ENCODE data around the gene FSIP1.

FSIP1 gene

DNA sequence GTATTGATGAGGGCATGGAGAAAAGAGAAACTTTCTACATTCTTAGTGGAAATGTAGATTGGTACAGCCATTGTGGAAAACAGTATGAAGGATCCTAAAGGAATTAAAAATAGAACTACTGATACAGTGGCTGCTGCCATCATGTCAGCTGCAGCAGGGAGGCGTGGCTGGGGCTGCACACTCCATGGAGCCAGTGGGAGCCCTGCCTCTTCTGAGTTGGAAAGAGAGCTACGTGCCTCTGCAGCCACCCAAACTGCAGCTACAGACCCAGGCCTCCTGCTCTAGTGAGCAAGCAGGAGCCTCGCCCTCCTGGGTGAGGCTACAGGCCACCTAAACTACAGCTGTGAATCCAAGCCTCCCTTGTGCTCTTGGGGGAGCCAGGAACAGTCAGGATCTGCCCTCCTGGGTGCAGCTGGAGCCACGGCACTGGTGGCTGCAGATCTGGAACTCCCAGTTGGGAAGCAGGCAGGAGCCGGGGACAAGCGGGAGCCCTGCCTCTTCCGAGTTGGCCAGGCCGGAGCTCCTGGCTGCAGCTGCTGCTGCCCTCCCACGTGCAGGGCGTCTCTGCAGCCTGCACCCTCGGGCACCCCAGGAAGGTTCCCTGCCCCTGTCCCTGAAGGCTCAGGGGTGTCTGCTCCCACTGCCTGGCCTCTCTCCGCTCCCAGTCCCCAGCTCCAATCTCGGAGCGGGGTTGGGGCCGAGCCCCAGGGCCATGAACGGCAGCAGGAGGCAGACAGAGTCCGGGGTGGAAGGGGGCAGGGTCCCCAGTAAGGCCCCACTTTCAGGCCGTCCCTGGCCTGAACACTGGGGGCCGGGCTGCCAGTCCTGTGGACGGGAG is 137.3 kb downstream of the FSIP1 start:
- DNase-seq (ENCODE audit: low spot score): no peak

DNA sequence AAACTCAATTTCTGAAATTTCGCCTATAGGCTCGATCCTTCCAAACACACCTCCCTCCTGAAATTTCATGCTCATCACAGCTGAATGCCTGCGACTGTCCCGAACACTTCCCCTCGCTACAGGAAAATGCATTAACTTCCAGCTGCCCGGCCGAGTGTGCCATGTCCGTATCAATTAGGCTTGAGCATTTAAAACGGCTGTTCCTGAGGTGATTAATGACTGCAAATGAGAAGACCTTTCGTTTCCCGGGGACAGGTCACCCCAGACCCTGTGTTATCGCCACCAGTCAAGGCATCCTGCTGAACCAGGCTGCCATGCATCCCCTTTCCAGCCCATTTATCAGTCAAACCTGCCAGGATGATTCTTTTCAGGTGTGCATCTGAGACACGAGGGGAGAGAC is 138.5 kb downstream of the FSIP1 start:
- DNase-seq (ENCODE audit: low spot score): no peak

DNA sequence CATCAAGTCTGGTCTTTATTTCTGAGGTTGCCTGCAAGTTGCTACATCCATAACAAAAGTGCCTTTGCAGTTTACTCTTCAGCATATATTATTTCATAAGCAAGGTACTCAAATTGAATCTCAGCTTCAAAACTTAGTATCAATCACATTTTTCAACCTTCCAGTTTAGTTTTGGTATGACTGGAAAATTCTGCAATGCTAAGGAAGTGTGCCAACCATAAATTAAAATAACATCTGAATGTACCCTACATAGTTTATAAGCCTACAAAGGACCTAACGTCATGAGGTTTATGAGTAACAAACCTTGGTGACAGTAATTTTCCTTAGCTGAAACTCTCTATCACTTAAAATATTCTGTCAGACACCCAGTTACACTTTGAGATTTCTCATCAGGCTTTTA is 138.9 kb downstream of the FSIP1 start:
- DNase-seq (ENCODE audit: low spot score): no peak

DNA sequence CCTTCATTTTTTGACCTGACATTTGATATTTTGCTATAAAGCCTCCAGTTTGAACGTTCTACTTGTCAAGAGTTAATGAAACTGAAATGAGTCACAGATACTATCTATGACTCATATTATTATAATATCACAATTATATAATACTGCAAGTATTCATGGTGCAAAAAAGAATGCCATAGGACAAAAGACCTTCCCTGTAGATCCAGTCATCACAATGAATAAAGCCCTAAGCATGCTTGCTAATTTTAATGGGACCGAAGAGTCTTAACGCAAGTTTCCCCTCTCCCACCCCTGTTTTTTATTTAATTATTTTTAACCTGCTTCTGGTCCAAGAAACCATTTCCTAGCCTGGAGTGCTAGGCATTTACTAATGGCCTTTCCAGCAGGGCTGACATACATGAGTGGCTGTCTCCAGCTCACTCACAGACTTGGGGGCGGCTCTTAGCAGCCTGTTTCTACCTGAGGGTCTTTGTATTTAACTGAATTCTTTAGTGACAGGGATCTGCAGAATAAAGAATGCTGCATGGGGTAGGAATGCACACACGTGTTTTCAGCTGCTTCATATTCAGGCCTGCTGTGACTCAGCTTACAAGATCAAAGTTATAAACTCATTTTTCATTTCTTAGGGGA is 140.5 kb downstream of the FSIP1 start:
- DNase-seq (ENCODE audit: low spot score): no peak

DNA sequence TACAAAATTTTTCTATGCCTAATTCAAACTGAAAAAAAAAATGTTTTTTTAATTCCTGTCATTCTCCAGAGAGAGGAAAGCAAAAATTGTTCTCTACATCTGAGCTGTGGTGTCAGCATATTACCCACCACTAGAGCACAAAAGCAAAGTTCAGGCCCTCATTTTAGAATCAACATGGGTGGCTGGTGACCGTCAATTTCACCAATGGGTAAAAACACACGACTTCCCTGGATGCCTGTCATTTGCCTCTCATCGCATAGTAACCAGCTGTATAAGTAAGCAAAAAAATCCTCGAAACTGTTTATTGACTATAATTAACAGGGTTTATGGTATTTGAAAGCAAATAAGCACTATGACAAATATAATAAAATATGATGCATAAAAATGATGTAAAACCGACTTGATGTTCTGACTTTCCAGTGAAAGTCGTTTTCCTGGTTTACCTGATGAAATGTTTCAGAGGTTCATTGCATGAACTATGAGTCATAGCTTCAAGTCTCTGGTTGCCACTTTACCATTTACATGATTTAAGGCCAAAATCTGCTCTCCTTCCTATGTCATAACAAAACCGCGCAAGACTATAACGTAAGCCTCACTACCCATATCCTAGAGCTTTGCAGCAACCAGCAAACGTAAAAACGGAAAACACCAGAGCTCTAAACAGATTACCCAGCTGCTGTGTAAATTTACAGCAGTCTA is 141.3 kb downstream of the FSIP1 start:
- DNase-seq (ENCODE audit: low spot score): no peak

DNA sequence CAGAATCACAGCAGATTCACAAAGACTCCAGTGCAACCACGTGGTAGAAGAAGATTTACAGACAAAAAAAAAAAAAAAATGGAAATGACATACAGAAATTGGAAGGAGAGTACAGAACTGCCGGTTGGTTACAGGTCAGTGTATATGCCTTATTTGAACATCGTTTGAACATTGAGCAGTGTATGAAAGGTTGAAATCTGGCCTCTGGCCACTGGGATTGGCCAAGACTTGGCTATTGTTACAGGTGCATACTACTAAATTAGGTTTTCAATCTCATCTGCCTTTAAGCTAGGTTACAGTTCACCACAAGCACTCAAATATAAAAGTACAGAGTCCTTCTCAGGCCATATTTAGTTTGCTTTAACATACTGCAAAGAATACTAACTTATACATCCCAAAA is 142.0 kb downstream of the FSIP1 start:
- no peak for DNase-seq (ENCODE audit: low spot score)

DNA sequence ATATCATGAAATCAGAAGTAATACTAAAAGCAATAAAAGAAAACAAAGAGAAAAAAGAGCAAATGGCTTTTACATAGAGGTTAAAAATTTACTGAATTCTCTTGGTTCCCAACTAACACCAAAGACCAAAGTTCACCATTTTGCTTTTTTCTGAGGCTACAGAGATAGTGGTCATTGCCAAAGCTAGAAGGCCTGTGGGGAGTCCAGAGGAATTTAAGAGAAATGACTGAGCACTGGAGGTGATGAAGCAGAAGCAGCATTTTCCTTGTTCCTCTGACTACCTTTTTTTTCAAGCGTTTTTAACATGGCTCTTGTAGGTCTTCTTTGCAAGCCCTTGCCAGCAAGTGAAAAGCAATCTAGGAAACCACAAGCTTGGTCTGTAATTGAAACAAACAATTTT is 143.6 kb downstream of the FSIP1 start:
- DNase-seq (ENCODE audit: low spot score): no peak

DNA sequence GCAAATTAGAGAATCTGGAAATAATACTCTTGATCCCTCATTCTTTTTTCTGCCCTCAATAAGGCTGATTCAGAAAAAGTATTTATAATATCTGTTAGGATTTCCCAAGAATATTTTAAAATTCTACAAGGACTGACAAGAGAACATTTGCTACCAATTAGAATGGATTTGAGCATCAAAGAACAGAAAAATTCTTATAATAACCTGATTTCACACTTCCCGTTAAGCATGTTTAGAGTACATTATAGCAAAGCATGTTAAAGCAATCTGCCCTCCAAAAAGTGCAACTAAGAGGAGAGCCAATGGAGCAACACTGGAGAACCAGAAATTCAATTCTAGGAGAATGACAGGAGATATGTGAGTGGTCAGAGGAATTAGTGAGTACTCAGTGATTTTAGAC is 144.6 kb downstream of the FSIP1 start:
- DNase-seq (ENCODE audit: low spot score): no peak

DNA sequence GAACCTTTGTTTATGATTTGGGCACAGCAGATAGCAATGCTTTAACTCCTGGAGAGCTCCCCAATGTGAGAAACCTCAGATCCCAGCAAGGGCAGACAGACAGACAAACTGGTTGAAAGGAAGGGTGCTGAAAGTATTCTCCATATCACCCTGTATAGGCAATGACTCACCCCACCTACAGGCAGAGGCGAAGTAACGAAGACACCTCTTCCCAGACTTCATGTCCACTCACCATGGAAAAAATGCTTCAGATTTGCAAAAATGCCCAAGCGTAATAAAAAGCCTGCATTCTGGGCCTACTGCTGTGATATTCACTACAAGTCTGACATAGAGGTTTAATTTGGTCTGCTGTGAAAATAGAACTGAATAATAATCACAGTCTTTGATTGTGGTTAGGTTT is 151.3 kb downstream of the FSIP1 start:
- DNase-seq (ENCODE audit: low spot score): no peak

DNA sequence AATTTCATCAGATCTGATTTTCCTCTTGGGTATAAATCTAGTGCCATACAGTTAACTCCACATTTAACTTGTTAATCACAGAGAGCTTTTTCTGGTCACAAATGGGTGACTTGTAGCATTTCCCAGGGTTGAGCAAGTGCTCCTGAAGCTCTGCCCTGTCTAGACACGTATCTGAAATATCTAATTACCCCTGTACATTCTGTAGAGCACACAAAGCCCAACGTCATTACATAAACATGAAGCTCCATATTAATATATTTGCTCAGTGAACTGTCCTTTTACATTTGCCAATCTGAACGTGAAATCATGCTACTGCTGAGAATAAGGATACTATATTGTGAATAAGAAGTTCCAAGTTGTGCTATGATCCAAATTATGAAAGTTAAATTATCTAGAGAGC is 152.7 kb downstream of the FSIP1 start:
- DNase-seq (ENCODE audit: low spot score): no peak

DNA sequence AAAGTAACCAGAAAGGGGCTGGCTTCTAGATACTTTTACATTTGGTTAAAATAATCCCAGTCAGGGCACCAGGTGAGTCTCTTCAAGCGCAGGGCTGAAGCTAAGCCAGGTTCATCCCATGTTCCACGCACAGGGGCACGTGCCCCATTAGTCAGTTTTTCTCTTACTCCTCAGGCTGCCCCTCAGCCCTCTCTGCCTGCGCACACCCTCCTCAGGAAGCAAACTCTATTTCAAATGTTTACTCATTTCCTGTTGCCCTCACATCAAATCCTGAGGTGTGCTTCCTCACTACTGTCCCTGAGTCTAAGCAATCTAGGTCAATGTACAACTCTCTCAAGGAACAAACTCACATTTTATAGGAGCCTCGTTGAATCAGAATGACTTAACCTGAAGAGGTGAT is 153.3 kb downstream of the FSIP1 start:
- no peak for DNase-seq (ENCODE audit: low spot score)

DNA sequence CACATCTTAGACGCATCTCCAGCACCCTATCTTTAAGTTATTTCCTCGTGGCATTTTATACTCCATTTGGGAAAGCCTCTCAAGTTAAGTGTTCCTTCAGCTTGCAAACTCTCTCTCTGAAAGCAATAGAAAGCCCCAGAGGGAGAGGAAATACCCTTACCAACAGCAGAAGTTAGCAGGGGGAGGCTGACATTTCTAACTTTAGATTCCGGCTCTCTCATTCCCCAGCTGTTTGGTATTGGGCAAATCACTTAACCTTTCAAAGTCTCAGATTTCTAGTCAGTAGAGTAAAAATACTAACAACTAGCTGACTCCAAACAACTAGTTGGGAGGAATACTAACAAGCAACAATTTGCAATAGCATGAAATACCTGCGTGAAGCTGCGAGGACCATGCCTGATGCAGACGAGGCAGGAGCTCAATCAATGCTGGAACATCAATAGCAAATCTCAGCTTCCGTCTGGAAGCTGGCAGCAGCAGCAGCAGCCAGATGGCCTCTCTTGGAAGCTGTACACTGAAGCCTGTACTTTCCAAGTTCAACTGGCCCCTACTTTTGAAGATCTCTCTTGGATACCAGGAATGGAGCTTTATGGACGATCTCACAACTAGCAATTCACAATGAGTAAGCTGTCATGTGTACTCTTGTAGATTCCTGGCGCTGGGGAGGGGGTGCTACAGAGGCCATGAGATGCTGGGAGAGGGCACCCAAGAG is 153.9 kb downstream of the FSIP1 start:
- no peak for DNase-seq (ENCODE audit: low spot score)

DNA sequence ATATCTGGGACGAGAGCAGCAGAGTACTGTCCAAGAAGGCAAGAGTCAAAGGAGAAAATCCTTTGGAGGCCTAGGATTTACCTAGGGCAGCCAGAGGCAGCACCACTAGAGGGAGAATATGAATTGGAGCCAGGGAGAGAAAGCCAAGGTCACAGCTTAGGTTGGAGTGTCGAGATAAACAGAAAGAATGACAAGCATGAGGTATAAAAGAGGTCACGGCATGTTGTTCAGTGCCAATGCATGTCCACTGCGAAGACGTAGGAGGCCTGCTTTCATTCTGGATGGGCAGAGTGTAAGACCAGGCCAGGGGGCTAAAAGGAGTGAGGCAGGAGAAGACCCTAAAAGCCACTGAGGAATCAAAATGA is 154.5 kb downstream of the FSIP1 start:
- DNase-seq (ENCODE audit: low spot score): no peak

DNA sequence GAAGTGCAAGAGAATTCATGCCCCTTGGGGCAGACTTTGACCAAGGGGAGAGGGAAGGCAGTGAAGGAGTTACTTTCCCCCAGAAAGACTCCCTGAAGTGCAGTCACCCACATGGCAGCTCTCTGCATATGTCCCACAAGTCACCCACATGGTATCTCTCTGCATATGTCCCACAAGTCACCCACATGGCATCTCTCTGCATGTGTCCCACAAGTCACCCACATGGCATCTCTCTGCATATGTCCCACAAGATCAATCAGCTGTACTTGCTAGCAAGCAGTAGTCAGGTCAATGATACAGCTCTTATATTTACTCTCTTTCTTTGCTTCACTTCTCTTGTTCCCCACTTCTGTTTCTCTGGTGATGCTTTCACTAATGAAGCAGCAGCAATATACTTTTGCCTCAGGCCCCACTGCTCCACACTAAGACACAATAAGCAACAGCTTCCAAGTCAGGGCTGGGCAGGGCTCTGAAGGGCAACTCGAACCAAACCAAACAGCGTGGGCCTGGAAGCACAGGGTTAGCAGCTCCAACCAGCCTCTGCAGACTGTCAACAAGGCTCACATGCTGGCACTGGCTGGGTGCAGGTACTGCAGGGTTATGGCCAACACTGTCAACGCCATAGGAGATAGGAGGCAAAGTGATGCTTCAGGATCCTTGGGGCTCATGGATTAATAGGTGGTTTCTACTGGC is 155.0 kb downstream of the FSIP1 start:
- no peak for DNase-seq (ENCODE audit: low spot score)

DNA sequence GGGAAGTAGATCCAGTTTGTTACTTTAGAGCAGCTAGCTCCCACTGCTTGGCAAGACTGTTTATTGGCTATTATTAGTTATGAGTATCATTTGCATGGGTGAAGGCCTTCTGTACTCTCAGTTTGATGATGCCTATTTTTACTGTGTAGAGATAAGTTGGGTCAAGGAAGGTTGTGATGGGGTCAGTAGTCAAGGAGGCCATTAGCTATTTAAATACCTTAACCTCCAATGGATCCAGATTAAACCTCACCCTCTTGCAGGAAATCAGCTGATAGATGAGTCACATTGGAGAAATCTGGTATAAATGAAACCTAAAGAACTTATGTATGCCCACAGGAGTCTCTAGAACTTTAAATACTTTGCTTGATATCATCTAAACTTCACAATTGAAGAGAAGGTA is 156.8 kb downstream of the FSIP1 start:
- DNase-seq (ENCODE audit: low spot score): no peak

DNA sequence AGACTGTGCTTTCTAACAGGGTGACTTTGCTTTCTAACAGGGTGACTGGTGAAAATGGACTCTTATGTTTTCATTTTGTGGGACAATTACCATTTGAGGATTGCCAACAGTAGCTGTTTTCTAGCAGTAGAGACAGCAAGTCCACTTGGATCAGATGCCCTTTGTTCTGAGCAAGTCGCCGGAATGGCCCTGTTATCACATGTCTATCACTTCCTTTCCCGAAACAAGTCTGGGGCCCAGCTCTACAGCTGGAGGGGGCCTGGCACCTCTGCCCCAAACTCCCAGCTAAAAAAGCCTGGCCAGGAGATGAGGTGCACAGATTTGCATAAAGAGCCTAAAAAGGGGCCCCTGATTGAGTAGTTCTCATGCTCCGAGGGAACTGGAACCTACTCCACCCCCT is 157.2 kb downstream of the FSIP1 start:
- no peak for DNase-seq (ENCODE audit: low spot score)

DNA sequence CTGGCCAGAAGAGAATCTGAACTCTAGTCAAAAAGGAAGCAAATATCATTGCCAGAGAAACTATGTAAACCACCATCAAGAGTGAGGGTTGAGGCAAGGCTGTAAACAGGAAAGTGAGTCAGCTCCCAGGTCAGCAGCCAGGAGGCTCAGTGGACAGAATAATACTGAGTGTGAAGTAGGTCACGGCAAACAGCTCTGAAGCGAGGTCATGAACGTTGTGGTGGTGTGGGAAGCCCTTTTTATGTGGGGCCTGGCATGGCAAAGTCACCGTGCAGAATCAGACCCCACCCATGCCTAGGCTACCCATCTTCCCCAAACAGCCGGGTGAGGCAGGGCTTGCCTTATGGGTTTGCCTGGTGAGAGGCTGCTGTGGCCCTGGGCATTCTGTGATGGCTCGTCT is 157.8 kb downstream of the FSIP1 start:
- no peak for DNase-seq (ENCODE audit: low spot score)

DNA sequence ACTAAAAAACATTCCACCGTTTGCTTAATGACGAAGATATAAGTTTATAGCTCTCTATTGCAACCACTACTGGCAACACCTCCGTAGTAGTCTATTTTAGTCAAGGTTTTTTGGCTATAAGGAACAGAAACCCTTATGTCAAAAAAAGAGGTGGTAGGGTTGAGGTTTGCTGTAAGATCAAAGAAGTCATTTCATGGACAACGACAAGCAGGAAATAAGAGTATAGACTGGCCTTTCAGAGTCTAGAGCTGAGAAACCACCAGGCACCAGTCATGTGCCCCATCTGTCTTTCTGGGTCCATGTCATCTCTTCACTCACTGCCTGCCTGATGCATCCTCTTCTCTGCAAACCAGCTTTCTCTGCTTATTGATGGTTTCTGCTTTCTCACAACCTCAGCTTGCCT is 159.1 kb downstream of the FSIP1 start:
- no peak for DNase-seq (ENCODE audit: low spot score)

DNA sequence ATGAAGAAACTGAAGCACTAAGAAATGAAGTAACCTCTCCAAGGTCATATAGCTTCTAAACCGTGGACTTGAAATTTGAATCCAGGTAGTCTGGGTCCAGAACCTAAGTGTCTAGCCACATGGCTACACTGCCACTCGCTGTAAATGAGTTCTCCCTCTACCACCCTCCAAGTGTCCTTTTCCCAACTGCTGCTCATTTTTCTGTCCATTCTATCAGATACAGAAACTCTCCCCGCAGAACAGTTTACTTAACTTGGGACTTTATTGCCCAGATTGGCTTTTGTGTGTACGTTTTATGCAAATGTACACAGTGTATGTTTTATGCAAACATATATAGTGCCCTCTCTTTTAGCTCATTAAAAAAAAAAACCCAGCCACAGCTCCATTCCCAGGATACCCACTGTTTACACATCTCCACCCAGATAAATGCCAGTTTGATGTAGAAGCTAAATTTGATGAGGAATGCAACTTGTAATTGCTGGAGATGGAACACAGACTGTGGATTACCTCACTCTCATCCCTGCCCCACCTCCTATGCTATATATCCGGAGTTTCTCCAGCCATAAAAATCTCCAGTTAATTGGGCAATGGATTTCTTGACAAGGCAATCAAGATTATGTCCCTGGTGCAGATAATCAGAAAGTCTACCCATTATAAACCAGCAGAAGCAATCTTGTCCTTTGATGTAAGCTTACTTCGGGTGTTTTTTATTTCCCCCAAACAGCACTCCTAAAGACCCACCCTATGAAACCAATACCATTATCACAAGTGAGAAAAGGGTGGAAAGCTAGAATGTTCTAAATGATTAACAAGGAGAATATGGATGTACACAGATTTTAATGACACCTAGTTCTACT is 159.8 kb downstream of the FSIP1 start:
- no peak for DNase-seq (ENCODE audit: low spot score)

DNA sequence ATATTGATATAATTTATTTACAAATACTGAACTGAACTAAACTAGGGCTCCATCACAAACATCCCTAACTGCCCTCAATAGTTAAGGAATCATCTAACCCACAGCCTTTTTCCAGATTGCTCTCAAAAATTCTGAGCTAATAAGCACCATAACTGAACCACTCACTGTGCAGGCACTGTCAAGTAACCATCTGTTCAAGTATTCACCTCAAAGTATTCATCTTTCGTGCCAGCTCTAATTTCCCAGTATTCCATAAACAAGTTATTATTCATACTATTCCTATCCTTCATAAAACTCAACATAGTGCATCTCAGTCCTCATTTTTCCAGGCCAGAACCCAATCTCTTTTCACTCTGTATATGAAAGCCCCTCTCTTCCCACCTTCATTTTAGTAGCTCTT is 160.7 kb downstream of the FSIP1 start:
- DNase-seq (ENCODE audit: low spot score): no peak

DNA sequence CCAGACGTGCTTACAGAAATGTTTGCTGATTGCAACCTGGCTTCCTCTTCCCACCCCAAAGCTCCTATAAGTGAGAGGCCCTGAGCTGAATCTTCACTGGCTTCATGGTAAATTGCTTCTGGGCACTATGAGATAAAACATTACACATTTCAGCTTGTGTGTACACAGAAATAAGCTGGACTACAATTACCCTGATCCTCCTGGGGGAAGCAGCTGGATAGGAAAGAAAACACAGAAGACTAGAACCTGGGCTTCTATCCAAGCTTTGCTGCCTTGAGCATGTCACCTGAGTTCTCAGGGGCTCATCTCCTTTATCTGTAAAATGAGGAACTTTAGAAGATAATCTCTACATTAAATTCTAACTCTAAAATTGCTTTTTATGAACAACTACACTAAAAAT is 161.4 kb downstream of the FSIP1 start:
- no peak for DNase-seq (ENCODE audit: low spot score)

All from left forelimb (tissue), 1 donor.